NCI-H82 treated with DMSO at 0.1 percent for 48 hours (cell line): ENCODE results near the gene SPRY4.
"Not testable (repeated sequence)": the region's sequence is repeated elsewhere in the genome, so short reads cannot be mapped to it uniquely, and the experiment has no call there.

Experiments
- DNase-seq: peaks from one replicate; lab custom pipeline; 2025; ENCODE audit not compliant: unreplicated experiment; lab: John Stamatoyannopoulos, UW

SPRY4 gene

GRCh38 chr5:142315096-142315900 is 9.5 kb downstream of the SPRY4 start:
- no peak for DNase-seq

GRCh38 chr5:142314606-142315005 is 10.2 kb downstream of the SPRY4 start:
- DNase-seq: no peak

DNA sequence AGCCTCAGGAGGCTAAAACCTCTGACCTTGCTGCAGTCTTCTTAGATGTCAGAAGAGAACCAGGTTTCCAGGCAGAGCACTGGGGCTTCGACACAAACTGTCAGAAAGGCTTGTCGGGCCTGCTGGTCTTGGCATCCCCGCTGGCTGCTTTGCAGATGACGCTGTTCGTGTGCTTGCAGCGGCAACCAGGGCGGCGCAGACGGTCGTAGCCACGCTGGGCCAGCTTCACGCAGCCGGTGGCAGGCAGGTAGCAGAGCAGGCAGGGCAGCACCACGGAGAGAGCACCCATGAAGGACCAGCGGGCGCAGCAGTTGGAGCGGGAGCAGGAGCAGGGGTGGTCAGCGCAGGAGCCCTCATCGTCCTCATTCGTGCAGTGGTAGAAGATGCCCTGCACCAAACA is 10.7 kb downstream of the SPRY4 start:
- DNase-seq: no peak

DNA sequence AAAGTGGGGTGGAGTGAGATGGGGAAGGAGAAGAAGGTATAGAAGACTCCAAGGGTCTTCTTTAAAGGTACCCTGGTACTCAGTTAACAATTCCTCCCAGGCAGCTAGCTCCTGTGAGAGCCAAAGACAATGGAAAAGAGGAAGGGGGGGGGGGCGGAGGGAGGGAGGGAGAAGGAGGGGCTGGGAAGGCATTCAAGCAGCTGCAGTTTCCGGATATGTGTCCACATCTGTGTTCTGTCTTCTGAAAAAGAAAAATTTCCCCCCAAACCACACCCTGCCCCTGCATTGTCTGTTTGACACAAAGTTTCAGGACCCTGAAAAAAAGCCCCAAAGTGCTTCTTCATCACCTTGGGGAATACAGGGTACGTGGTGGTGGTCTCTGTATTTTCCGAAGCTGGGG is 11.1 kb downstream of the SPRY4 start:
- DNase-seq: no peak

- no peak for DNase-seq
These were observed 11.5 kb downstream of the SPRY4 start for GRCh38 chr5:142313275-142313674.

DNA sequence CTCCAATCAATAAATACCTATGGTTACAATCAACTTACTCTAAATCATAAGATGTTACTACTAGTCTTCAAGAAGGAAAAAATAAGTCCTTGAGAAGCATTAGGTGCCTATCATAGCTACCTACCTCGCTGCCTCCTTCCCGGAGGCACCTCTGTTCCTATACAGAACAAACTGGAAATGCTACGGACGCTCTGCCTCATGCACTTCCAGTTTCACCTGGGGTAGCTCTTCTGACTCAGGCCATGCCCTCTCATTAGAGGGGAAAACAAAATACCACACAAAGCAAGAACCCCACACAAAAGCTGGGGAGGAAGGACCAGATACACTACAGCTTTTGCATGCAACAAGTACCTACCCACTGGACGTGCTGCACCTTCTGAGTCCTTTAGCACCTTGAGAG is 12.4 kb downstream of the SPRY4 start:
- DNase-seq: no peak

- no peak for DNase-seq
These were observed 13.1 kb downstream of the SPRY4 start for GRCh38 chr5:142311725-142312124.

DNA sequence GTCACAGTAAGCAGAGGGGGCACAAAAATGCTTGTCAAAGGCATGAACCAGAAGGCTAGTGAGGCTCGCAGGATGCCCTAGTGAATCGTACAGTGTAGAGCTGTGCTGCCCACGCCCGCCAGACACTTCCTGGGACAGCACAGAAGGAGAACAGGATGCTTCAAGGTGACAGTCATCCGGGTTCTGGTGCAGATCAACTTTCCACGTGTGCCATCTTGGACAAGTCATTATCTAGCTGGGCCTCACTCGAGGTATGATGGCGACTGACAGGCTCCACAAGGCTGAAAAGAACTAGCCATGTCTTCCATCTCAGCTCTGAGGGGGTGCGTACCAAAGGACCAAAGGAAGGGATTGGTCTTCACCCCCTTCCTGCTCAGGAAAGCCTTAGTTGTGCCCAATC is 14.0 kb downstream of the SPRY4 start:
- DNase-seq: no peak

DNA sequence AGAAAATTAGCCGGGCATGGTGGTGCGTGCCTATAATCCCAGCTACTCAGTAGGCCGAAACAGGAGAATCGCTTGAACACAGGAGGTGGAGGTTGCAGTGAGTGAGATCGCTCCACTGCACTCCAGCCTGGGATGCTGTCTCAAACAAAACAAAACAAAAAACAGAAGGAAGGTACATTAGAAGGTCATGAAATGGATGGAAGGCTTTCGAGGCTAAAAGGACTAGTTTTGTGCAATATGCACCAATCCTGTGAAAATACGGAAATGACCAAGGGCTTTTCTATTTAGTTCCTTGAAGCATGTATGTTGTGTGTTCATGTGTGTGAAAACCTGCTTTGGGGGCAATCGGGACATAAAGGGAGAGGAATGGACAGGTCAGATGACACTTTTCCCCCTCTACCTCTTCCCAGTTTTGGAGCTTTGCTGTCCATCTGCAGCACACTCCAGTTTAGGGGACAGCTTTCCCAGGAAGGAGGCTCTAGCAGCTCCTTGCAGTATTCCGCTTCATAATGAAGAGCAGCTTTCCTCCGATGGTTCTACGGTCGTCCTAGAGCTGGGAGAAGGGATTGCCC is 15.0 kb downstream of the SPRY4 start:
- DNase-seq: no peak

DNA sequence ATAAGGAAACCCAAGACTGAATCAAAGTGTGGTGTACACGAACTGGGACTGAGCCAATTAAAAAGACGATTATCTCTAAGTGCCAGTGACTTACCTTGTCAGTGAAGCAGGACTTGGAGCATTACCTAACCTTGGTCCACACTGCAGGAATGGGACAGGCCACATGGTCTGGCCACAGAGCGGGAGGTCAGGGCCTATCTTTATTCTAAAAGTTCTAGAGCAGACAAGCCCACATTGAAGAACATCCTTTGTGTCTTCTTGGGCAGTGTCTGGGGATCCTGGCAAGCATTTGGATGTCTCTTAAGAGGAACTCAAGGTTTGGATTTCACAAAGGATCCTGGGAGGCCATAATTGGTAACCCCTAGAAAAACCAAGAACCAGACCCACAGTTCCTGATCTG is 16.5 kb downstream of the SPRY4 start:
- DNase-seq: no peak

GRCh38 chr5:142307146-142307890 is 17.5 kb downstream of the SPRY4 start:
- DNase-seq: no peak

GRCh38 chr5:142306077-142306502 is 18.7 kb downstream of the SPRY4 start:
- DNase-seq: no peak

DNA sequence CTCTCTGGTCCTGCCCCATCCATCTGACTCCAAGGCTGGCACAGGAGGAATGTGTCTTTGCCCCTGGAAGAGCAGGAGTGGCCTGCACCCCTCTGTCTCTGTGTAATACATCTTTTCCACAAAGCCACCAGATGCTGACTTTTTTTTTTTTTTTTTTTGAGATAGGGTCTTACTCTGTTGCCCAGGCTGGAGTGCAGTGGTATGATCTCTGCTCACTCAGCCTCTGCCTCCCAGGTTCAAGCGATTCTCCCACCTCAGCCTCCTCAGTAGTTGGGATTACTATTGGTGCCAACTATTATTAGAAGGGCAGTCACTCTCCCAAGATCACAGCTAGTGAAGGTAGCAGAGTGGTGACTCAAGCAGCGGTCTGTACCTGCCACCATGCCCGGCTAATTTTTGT is 19.6 kb downstream of the SPRY4 start:
- no peak for DNase-seq

- DNase-seq: no peak
These were observed 20.7 kb downstream of the SPRY4 start for GRCh38 chr5:142304013-142304701.

DNA sequence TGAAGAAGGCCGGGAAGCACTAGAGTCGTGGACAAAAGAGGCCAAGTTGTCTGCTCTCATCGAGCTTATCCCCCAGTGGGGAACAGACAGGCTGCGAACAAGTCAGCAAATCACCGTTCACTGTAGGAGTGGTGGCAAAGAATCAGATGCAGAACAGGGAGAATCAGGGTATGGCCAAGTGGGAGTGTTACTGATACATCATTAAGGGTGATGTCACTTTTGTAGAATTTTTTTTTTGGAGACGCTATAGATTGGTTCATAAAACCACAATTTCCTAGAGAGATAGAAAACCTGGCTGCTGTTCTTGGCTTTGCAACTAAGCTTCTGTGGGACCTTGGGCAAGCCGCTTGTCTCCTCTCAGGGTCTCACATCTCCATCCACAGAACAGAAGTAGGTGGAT is 21.3 kb downstream of the SPRY4 start:
- no peak for DNase-seq

- DNase-seq: no peak
These were observed 23.3 kb downstream of the SPRY4 start for GRCh38 chr5:142301540-142301939.

- DNase-seq: no peak
These were observed 24.1 kb downstream of the SPRY4 start for GRCh38 chr5:142300677-142301076.

GRCh38 chr5:142298789-142299188 is 26.0 kb downstream of the SPRY4 start:
- no peak for DNase-seq

GRCh38 chr5:142297786-142298185 is 27.0 kb downstream of the SPRY4 start:
- not testable (repeated sequence) for DNase-seq

- no peak for DNase-seq
These were observed 27.9 kb downstream of the SPRY4 start for GRCh38 chr5:142296914-142297417.
